Measurements from ENCODE around the gene UGP2.

- TF ChIP-seq POU5F1 (IDR thresholded peaks at IDR 0.05; ENCODE audit: low read depth, low read length) (no peak), EP300 (IDR thresholded peaks at IDR 0.05; ENCODE audit: borderline replicate concordance in 1 of 2, low read depth in 2 of 2, low read length in 2 of 2) (no peak), CTCF (IDR thresholded peaks at IDR 0.05; ENCODE audit: control extremely low read depth in 1 of 3, insufficient read depth in 1 of 3, low read depth in 1 of 3, low read length in 3 of 3) (peak; percentile 35 to 61 (median 42)), RXRA (IDR thresholded peaks at IDR 0.05; ENCODE audit: insufficient read depth, low read depth, low read length) (no peak), CHD2 (IDR thresholded peaks at IDR 0.05; ENCODE audit: low read length) (no peak), EZH2 (IDR thresholded peaks at IDR 0.05; ENCODE audit: low read depth, low read length, severe bottlenecking) (no peak), RAD21 (IDR thresholded peaks at IDR 0.05 in 1 of 2, conservative IDR thresholded peaks at IDR 0.05 in 1 of 2; ENCODE audit: low read depth in 2 of 2, low read length in 2 of 2) (peak; percentile 65 to 67)
Observed at GRCh38 chr2:63888490-63889402, 47.0 kb downstream of the UGP2 start.

Data from H1 (cell line).